GM12892 (cell line): ENCODE measurements around the gene LGALS12.

Experiments used
- POLR2A ChIP-seq: IDR thresholded peaks from 2 replicates; pipeline ENCODE4 v1.6.1; 2011; ENCODE audit warnings: low read depth, low read length, control low read depth
- POLR2AphosphoS5 ChIP-seq: IDR thresholded peaks from 2 replicates; pipeline ENCODE4 v1.6.1; 2011; ENCODE audit warnings: low read depth, low read length, control low read depth
- TAF1 ChIP-seq: IDR thresholded peaks from 2 replicates; pipeline ENCODE4 v1.6.1; 2011; ENCODE audit warnings: low read depth, mild to moderate bottlenecking, control low read depth, low read length, borderline replicate concordance

GRCh38 chr11:63485777-63486176 is 20.1 kb upstream of the LGALS12 start:
- TF ChIP-seq TAF1 (no peak), POLR2AphosphoS5 (no peak), POLR2A (no peak)
